ENCODE results near the gene CARS2.
A peak's percentile ranks its signal among the peaks of the same experiment; 100 is the strongest.

CARS2 gene

GRCh38 chr13:110683203-110683883 lies 22.6 kb downstream of the CARS2 start:
- peaks cover 49% of the 10 kb centered on the region for H3K36me3 Mint-ChIP-seq (ENCODE audit: low read depth)
- H3K9me3 Mint-ChIP-seq: no peaks in the 10 kb centered on the region
- H3K27ac Mint-ChIP-seq: no peak overlapping the region
- peaks cover 6% of the 10 kb centered on the region for H3K4me1 Mint-ChIP-seq
- no peaks in the 10 kb centered on the region for H3K27me3 Mint-ChIP-seq (ENCODE audit: low read depth)
- no peak overlapping the region for H3K4me3 Mint-ChIP-seq
- TF ChIP-seq, protein P1, sequence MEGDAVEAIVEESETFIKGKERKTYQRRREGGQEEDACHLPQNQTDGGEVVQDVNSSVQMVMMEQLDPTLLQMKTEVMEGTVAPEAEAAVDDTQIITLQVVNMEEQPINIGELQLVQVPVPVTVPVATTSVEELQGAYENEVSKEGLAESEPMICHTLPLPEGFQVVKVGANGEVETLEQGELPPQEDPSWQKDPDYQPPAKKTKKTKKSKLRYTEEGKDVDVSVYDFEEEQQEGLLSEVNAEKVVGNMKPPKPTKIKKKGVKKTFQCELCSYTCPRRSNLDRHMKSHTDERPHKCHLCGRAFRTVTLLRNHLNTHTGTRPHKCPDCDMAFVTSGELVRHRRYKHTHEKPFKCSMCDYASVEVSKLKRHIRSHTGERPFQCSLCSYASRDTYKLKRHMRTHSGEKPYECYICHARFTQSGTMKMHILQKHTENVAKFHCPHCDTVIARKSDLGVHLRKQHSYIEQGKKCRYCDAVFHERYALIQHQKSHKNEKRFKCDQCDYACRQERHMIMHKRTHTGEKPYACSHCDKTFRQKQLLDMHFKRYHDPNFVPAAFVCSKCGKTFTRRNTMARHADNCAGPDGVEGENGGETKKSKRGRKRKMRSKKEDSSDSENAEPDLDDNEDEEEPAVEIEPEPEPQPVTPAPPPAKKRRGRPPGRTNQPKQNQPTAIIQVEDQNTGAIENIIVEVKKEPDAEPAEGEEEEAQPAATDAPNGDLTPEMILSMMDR (IDR thresholded peaks at IDR 0.05; ENCODE audit: unreplicated experiment in 3 of 3): peak; percentile 14 to 27 (median 22)

DNA sequence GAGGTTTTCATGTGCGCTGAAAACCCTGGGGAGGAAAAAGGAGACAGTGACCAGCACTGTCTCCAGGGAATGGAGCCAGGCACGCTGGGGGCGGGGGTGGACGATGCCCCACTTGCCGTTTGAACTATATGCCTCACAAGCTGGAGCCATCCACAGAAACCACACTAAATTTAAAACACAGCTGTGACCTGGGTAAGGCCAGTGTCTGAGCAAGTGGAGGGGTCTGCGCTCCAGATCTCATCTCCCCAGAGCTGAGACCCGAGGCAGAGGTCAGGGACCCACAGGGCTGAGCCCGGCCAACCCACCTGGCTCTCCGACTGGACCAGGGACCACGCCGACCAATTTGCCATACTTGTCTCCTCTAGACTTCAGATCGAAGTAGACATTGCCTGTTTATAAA lies 23.2 kb downstream of the CARS2 start:
- no peak overlapping the region for H3K4me3 Mint-ChIP-seq
- TF ChIP-seq, protein P1 (IDR thresholded peaks at IDR 0.05; ENCODE audit: unreplicated experiment in 3 of 3): no peak
- H3K36me3 Mint-ChIP-seq (ENCODE audit: low read depth): peaks cover 55% of the 10 kb centered on the region
- no peaks in the 10 kb centered on the region for H3K9me3 Mint-ChIP-seq
- peaks cover 6% of the 10 kb centered on the region for H3K4me1 Mint-ChIP-seq
- no peak overlapping the region for H3K27ac Mint-ChIP-seq
- no peaks in the 10 kb centered on the region for H3K27me3 Mint-ChIP-seq (ENCODE audit: low read depth)

GRCh38 chr13:110681868-110682550 lies 23.9 kb downstream of the CARS2 start:
- peaks cover 6% of the 10 kb centered on the region for H3K4me1 Mint-ChIP-seq
- H3K4me3 Mint-ChIP-seq: no peak overlapping the region
- no peaks in the 10 kb centered on the region for H3K27me3 Mint-ChIP-seq (ENCODE audit: low read depth)
- H3K9me3 Mint-ChIP-seq: no peaks in the 10 kb centered on the region
- H3K27ac Mint-ChIP-seq: no peak overlapping the region
- TF ChIP-seq, protein P1 (IDR thresholded peaks at IDR 0.05; ENCODE audit: unreplicated experiment in 3 of 3): no peak
- peaks cover 55% of the 10 kb centered on the region for H3K36me3 Mint-ChIP-seq (ENCODE audit: low read depth)

DNA sequence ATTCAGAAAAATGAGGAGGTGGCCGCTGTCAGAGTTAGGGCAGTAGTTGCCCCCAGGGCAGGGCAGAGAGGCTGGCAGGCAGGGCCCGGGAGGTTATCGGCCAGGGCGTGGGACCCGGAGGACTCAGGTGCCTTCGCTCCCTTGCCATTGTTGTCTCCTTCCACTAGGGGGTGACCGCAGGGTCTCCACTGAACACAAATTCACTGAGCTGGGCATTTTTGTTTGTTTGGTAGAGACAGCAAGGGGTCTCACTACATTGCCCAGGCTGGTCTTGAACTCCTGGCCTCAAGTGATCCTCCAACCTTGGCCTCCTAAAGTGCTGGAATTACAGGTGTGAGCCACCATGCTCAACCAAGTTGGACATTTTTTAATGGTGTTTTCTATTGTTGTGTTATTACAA lies 25.1 kb downstream of the CARS2 start:
- TF ChIP-seq, protein P1 (IDR thresholded peaks at IDR 0.05; ENCODE audit: unreplicated experiment in 3 of 3): peak; percentile 27 to 45 (median 32)
- Mint-ChIP-seq H3K4me1 (peaks cover 6% of the 10 kb centered on the region), H3K27me3 (ENCODE audit: low read depth) (no peaks in the 10 kb centered on the region), H3K9me3 (no peaks in the 10 kb centered on the region), H3K4me3 (no peak overlapping the region), H3K27ac (no peak overlapping the region), H3K36me3 (ENCODE audit: low read depth) (peaks cover 60% of the 10 kb centered on the region)

- H3K27me3 Mint-ChIP-seq (ENCODE audit: low read depth): no peaks in the 10 kb centered on the region
- H3K9me3 Mint-ChIP-seq: peaks cover 11% of the 10 kb centered on the region
- H3K4me1 Mint-ChIP-seq: no peaks in the 10 kb centered on the region
- TF ChIP-seq, protein P1 (IDR thresholded peaks at IDR 0.05; ENCODE audit: unreplicated experiment in 3 of 3): no peak
- H3K36me3 Mint-ChIP-seq (ENCODE audit: low read depth): peaks cover 72% of the 10 kb centered on the region
- no peak overlapping the region for H3K4me3 Mint-ChIP-seq
- H3K27ac Mint-ChIP-seq: no peak overlapping the region
Observed at GRCh38 chr13:110677731-110678545, 28.0 kb downstream of the CARS2 start.

Measured in nephron (organoid).